Measurements from ENCODE around the gene PPP2R5E. TPM values are rescaled to one million over a fixed set of nuclear protein-coding genes. Genes with fewer than 3 reads are reported as not detected.

The PPP2R5E gene
- total and polyA plus RNA-seq, 2 of the 8 experiments (the other 6 are each of a cell fraction or from before 2014, with no cell fraction given) = 6.8 to 64.6 TPM

DNA sequence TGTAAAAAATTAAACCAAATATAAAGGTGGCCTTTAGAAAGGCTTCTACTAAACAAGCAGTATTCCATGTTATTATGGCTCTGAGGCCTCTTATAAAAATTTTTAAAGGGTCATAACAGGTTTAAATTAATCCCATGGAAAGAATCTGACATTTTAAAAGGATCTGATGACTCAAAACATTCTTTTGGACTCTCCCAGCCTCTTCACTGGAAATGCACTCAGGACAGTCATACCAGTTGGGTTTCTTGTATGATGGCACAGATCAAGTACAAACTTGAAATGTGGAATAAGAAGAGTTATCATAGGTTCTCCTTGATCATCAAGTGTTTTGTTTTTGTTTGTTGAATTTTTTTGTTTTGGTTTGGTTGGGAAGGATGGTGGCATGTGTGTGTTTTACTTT lies 50.8 kb downstream of the PPP2R5E start (continued):
- TF ChIP-seq CHD7 (IDR thresholded peaks at IDR 0.05; ENCODE audit: insufficient replicate concordance, low read length) (no peak), ATF2 (IDR thresholded peaks at IDR 0.05; ENCODE audit: low read length) (no peak), TBP (IDR thresholded peaks at IDR 0.05; ENCODE audit: low read depth, low read length) (no peak), GTF2F1 (IDR thresholded peaks at IDR 0.05; ENCODE audit: borderline replicate concordance, low read depth, low read length) (no peak), CBX8 (IDR thresholded peaks at IDR 0.05; ENCODE audit: borderline replicate concordance, low read depth, low read length) (no peak), SIX5 (IDR thresholded peaks at IDR 0.05; ENCODE audit: low read depth, low read length) (no peak), HDAC6 (IDR thresholded peaks at IDR 0.05; ENCODE audit: low read depth, low read length) (no peak), SUZ12 (IDR thresholded peaks at IDR 0.05; ENCODE audit: low read length) (no peak), YY1 (IDR thresholded peaks at IDR 0.05; ENCODE audit: low read depth, low read length) (no peak), FOSL1 (IDR thresholded peaks at IDR 0.05; ENCODE audit: insufficient read depth, low read depth, low read length) (no peak), KDM4A (IDR thresholded peaks at IDR 0.05; ENCODE audit: low read depth, low read length, severe bottlenecking) (no peak)

All from H1 (cell line).